GM13976 (cell line): Measurements from ENCODE around the gene SALL3.

Experiments used
- DNase-seq: peaks from one replicate; pipeline ENCODE4 v3.0.0; 2012; ENCODE audit warnings: low spot score
- in situ Hi-C: fragments of 300-500 bp; cut with MboI; formaldehyde crosslinking; loops from one replicate; pipeline ENCODE4 v1.12.0; 2022; ENCODE audit warnings: low sequenced_read_pairs, mixed read lengths, inconsistent platforms; ENCODE audit not compliant: unreplicated experiment
- TF ChIP-seq, protein P1 (sequence below): IDR thresholded peaks from 2 replicates; pipeline ENCODE4 v1.5.1; 2012; ENCODE audit warnings: borderline replicate concordance, mild to moderate bottlenecking; ENCODE audit not compliant: insufficient read depth; ENCODE audit errors: extremely low read depth, missing control alignments, control extremely low read depth

SALL3 gene

DNA sequence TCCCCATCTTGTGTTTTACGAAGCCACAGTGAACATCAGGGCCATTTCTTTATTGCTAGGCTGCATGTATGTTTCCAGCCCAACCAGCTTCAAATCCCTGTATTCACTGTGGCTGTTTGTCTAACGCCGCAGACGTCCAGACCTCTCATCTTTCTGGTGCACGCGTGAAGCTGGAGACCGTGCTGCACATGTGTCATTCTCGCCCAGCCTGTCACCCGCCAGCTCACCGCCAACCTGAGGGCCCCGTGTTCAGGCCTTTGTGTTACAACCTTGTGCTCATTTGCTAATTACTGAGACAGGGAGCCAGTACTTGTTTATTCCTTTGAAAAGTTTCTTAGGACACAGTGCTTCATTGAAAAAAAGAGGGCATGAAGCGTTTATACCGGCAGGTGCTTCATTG is 21.4 kb downstream of the SALL3 start:
- in situ Hi-C loops = no loop called here
- DNase-seq = no peak
- TF ChIP-seq, protein P1, sequence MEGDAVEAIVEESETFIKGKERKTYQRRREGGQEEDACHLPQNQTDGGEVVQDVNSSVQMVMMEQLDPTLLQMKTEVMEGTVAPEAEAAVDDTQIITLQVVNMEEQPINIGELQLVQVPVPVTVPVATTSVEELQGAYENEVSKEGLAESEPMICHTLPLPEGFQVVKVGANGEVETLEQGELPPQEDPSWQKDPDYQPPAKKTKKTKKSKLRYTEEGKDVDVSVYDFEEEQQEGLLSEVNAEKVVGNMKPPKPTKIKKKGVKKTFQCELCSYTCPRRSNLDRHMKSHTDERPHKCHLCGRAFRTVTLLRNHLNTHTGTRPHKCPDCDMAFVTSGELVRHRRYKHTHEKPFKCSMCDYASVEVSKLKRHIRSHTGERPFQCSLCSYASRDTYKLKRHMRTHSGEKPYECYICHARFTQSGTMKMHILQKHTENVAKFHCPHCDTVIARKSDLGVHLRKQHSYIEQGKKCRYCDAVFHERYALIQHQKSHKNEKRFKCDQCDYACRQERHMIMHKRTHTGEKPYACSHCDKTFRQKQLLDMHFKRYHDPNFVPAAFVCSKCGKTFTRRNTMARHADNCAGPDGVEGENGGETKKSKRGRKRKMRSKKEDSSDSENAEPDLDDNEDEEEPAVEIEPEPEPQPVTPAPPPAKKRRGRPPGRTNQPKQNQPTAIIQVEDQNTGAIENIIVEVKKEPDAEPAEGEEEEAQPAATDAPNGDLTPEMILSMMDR = no peak

DNA sequence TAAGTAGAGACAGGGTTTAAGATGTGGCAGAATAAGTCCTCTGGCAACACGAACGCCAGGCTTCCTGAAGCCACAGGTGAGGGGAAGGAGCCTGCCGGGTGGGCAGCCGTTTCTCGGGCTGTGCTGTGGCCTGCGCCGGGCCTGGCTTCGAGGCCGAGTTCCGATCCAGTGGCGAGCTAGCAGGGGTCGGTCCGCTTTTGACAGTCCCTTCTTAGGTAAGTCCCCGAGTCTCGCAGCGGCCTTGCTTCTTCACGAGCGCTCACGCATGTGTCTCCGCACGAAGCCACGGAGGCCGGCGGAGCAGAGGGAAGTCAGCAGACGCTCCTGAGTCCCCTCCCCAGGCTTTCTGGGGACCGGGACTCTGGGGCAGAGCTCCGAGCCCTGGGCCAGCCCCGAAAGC is 26.0 kb downstream of the SALL3 start:
- in situ Hi-C loops = no loop called here
- no peak for DNase-seq
- TF ChIP-seq, protein P1 = no peak

DNA sequence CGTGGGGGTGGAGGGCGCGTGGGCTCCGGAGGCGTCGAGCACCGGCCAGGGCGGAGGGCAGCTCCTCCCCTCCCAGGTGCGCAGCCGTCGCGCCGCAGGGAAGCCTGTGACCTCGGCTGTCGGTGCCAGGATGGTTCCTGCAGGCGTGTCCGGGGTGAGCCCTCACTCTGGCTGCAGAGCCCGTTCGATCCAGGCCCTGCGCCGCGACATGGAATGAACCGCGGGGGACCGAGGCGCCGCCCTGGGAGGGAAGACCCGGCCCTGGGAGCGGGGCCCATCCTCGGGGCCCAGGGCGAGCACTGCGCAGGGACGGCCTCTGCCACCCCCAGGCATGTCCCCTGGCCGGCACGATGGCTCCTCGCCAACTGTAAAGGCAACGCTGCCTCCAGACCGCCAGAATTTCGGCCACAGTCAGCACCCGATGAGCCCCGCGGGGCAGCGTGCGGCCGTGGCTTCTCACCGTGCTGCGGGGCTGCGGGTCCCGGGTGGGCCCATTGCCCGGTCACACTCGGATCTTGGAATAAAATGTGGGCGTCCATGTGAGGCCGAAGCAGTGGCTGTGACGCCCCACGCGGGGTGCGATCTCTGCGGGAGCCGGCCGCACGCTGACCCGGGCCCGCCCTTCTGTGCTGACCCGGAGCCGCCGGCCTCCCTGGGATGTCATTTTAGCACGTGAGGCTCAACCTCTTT is 26.6 kb downstream of the SALL3 start:
- no peak for DNase-seq
- in situ Hi-C loops = no loop called here
- TF ChIP-seq, protein P1 = no peak

- in situ Hi-C loops = no loop called here
- TF ChIP-seq, protein P1 = no peak
- no peak for DNase-seq
Observed at GRCh38 chr18:79007440-79007839, 27.8 kb downstream of the SALL3 start.

DNA sequence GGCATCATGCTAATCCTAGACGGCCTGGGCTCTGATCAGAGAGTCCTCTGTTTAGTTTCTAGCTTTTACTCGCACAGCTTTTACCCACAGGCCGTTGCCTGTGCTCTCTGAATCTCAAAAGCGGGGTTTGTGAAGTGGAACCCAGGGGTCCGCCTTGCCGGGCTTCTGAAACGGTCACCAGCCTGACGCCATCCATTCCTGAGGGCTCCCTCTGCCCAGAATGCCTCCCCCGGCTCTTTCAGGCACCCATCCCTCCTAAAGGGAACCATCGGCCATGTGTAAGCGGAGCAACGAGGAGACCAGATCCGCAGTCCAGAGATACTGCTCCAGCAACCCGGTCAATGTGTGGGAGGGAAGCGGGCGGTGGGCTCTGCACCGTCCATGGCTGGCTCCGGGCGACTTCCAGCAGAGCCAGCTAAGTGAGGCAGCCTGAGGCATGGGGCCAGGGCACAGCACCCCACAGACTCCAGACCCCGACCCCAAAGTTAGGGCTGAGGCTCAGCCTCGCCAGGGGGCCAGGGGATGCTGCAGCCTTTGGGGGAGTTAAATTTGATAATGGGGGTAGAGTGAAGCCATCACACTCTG is 28.8 kb downstream of the SALL3 start:
- no peak for DNase-seq
- in situ Hi-C loops = no loop called here
- TF ChIP-seq, protein P1 = no peak

DNA sequence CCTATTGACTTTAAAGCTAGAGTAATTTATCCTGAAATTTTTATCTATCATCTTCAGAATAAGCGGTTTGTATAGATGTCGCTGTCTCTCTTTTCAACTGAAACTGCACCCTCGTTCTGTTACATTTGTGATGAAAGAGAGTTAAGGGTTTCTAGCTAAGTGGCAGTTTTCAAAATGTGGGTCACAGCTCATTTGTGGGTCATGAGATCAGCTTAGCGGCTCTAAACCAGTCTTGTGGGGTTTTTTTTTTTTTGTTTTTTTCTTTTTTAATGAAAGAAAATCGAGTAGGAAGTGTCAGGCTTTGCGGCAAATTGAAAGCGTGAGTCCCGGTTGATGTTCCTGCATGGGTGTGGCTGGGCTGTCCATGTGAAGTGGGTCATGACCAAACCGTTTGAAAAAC is 31.2 kb downstream of the SALL3 start:
- TF ChIP-seq, protein P1 = no peak
- no peak for DNase-seq
- in situ Hi-C loops = no loop called here

DNA sequence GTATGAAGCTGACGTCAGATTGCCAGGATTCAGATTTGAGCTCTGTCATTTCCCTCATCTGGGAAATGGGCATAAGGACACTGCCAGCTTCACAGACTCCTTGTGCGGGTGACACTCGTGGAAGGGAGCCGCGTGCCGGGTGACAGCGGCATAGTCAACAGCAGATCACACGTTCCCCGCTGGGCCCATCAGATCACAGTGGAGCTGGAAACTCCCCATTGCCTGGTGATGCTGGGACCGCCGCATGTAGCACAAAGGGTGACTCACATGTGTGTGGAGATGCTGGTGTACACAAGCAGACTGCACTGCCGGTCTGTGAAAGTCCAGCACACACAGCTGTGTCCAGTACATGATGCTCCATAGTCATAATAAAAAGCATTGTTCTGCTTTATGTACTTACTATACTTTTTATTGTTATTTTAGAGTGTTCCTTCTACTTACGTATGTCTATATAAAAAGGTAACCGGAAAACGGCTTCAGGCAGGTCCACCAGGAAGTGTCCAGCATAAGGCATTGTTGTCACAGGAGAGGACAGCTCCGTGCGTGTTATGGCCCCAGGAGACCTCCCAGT is 31.8 kb downstream of the SALL3 start:
- in situ Hi-C loops = no loop called here
- TF ChIP-seq, protein P1 = no peak
- no peak for DNase-seq
